DMS79 treated with DMSO at 0.1 percent for 48 hours (cell line): Measurements from ENCODE around the gene PMP22.
"Not testable (repeated sequence)": the region's sequence is repeated elsewhere in the genome, so short reads cannot be mapped to it uniquely, and the experiment has no call there.

ENCODE experiments used
- DNase-seq: peaks from one replicate; lab custom pipeline; 2025; lab: John Stamatoyannopoulos, UW

PMP22 gene

DNA sequence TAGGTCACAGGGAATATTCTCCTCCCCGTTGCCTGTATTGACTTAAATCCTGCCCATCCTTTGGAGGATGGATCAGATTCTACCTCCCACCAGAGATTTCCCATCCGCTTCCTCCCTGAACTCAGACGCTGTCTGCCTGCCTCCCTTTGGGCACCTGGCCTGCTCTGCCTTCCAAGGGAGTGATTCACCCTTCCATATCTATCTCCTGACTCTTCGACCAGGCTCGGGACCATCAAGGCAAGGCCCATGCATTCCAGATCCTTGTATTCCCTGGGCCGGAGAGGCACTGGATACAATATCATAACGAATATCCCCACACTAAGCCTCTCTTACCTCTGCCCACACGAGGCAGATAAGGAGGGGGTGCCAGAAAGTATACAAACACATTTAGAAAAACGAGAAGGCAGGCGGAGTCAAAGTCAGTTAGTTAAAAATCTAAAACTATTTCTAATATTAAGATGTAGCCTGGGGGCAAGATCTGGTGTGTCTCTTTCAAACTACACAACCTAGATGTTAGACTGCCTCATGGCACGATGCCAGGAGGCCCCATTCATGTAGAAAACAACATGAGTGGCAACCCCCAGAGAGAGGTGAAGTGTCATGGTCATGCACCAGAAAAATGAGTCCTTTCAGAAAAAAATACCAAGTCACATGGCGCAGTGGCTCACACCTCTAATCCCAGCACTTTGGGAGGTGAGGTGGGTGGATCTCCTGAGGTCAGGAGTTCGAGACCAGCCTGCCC is 9.2 kb downstream of the PMP22 start:
- DNase-seq = no peak

DNA sequence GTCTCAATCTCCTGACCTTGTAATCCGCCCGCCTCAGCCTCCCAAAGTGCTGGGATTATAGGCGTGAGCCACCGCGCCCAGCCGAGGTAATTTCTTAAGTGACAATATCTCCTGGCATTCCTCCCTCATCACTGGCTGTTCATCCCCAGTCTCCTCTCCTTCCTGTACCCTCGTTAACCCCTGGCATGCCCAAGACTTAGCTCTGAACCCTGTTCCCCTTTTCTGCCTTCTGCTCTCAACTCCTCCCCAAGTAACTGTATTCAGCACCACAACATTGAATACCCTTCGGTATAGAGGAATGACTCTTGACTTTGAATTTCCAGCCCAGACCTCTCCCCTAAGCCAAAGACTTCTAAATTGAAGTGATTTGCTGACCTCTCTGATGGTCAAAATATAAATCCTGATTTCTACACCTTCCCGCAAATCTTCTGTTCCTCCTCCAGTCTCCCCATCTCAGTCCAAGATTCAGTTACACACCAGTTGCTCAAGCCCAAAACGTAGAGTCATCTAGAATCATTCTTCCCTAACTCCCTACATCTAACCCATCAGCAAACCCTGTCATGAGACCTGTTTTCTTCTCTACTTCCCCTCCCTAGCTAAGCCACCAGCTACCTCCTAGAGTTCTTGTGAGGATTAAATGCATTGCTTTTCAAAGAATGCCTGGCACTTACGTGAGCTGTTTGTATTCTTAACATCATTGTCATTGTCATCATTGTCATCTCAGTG is 14.8 kb downstream of the PMP22 start:
- no peak for DNase-seq

- DNase-seq = no peak
These were observed 15.6 kb downstream of the PMP22 start for GRCh38 chr17:15249487-15249886.

DNA sequence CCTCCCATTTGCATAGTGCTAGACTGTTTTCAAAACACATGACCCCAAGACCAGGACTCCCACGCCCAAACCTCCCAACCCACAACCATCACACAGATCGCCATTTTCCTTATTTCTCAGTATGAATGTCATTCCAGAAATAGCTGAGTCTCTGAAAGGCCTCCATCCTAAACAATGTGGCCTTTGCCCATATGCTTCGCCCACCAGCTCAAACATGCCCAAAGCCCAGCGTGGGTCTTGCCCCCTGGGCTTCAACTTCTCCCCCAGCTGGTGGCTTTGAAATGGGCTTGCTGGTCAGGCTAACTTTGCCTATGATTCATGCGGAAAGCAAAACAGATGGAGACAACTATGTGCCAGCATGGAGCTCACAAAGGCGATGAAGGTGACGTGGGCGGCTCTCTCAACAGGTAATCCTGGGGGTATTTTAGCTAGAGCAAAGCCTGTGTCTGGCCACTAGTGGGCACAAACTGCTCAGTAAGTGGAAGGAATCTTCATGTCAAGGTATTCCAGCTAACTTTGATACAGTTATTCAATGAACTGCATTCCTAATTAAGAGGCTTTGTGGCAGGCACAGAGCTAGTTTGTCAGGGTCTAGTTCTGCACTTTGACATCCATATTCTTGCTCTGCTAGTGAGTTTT is 17.1 kb downstream of the PMP22 start:
- no peak for DNase-seq

- DNase-seq = no peak
These were observed 20.1 kb downstream of the PMP22 start for GRCh38 chr17:15245054-15245453.

GRCh38 chr17:15240644-15241043 is 24.5 kb downstream of the PMP22 start:
- no peak for DNase-seq

- no peak for DNase-seq
These were observed 25.6 kb downstream of the PMP22 start for GRCh38 chr17:15239491-15239890.

DNA sequence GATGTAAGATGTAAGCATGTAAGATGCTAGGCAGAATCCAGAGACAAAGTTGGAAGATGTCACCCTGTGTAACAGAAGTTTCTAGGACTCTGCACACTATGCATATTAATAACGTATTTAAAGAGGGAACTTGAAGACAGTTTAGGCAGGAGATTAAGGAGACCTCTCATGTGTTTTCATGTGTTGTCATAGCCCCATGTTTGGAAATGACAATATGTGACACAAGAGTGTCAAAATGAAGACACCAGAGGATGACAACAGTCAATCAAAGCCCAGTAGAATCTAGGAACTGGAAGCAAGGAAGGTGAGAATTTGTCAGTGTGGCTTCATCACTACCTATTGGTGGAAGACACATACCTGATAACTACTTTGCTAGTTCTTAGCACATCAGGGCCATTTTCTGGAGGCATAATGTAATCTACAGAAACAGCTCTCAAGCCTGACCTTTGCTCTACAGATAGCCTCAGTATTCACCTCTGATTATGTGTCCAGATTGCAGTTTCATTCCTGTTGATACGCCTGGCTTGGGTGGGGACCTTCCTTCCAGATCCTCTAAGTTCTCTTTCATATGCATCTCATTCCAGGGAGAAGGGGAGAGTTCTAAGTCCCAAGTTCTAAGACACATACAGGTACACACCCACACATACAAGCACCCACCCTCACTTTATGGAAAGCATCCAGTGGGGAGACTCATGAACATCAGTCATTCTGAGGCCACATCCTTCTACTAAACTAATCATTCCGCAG is 26.3 kb downstream of the PMP22 start:
- DNase-seq = no peak

DNA sequence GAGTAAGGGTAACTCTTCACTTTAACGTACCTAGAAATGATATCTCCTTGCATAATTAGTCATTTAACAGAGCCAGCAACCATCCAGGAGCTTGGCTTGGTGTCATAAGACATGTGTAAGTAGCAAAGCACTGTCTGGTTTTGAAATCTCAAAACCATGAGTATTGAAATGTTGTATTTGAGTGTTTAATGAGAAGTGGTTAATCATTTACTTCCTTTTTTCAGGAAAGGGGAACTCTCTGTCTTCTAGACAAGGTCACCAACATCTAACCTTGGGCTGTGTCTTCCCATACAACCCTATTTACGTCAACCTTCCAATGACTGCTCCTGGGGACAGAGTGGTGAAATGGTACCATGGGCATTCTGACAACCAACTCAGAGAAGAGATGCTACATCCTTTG is 27.1 kb downstream of the PMP22 start:
- no peak for DNase-seq

DNA sequence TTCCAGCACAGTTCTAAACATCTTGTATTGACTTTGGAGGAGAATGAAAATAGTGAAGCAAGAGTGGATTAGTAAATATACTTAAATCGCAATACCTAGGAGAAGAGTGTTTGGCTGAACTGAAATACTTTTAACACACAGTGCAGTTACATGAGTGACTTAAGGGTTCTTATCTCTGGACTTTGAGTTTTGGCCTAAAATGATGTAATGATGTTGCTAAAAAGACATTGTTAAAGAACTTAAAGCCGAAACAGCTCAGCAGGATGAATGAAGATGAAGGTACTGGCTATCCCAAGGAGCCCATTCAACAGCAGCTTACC is 28.1 kb downstream of the PMP22 start:
- DNase-seq = no peak

DNA sequence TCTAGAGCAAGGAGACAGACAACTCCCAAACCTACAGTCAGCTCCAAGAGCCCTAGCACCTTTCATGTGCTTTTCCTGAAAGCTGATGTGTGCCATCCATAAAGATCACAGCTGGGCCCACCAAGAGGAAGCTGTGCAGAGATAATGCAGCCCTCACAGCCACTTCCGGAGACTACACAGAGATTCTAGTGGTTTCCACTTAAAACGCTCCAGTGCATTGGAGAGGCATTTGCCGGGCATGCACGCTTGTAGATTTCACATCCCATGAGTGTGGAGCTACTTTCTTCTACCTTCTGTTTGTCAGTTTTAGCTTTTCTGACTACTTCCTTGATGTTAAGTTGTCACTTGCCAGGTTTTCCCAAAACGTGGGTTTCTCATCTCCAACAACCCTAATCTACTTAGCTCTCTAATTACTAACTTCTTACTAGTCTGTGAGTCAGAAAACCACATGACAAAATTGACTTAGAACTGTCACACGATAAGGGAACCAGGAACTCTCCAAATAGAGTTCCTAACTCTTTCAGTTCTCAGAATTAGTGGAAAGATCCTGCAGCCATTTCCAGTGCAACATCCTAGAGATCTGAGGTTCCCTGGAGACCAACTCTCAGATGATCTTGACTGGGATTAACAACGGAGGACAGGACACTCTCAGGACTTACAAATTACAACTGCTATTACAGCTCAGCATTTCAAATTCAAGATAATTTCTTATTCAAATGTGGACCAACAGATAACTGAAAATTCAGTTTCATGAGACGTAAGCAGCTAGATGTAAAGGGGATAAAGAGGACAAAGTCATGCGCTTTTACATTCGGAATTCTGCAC is 28.6 kb downstream of the PMP22 start:
- DNase-seq = no peak

DNA sequence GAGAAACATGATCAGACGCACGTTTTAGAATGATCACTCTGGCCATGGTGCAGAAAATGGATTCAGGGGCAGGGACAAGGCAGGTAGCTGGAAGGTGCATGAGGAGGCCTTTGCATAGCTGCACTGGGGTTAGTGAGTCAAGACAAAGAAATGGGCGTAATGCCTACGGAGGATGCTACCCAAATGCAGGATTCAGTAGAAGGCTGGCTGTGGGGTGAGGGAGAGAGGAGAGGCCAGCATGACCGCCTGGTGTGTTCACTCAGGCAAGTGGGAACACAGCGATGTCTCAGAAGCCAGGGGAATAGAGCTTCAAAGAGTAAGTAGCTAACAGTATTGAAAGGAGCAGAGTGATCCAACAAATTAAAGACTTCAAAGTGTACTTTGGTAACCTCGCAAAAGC is 31.2 kb downstream of the PMP22 start:
- DNase-seq = no peak

GRCh38 chr17:15233022-15233805 is 31.9 kb downstream of the PMP22 start:
- DNase-seq = no peak

DNA sequence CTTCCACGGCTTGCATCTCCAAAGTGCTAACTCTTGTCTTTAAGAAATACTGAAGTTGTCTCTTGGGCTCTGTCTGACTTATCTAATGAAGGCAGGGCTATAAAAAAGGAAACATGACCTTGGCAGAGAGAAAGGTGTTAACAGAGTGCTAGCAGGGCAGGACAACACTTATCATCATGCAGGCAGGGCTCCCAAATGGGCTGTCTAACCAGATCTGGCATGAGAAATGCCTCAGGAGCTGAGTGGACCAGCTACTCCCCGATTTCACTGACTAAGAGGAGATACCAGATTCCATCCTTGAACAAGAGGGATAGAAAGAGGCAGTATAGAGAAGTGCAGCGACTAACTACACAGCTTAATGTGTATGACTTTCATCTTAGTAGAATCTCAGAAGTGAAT is 32.6 kb downstream of the PMP22 start:
- DNase-seq = no peak

- no peak for DNase-seq
These were observed 33.1 kb downstream of the PMP22 start for GRCh38 chr17:15231851-15232516.

DNA sequence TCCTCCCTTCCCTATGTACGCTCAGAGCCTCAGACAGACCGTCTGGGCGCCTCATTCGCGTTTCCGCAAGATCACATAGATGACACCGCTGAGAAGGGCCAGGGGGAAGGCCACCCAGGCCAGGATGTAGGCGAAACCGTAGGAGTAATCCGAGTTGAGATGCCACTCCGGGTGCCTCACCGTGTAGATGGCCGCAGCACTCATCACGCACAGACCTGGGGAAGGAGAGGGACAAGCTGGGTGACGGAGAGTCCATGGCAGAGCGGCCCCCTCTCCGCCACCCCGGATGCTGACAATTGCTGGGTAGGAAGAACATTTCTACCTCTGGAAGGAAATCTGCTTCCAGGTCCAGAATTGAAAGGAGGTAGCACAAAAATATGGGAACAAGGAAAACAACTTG is 34.3 kb downstream of the PMP22 start:
- DNase-seq = no peak

- DNase-seq = not testable (repeated sequence)
These were observed 43.3 kb downstream of the PMP22 start for GRCh38 chr17:15221827-15222226.

GRCh38 chr17:15220785-15221184 is 44.3 kb downstream of the PMP22 start:
- DNase-seq = no peak

DNA sequence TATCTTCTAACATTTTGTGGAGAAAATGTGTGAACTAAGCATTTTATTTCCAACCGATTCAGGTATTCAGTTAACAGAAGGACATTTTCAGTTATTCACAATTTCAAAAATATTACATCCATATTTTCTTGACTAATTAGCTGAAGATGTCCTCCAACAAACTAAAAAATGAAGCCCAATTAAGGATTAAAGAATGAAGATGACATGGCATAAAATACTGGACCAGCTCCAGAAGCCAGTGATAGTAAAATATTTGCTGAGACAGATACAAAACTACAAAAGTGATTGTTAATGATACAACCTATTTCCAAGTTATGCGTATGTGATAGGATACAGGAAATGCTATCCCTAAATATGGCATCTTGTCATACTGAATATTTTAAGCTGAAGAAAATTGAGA is 48.6 kb downstream of the PMP22 start:
- DNase-seq = no peak

- DNase-seq = no peak
These were observed 51.6 kb downstream of the PMP22 start for GRCh38 chr17:15213381-15214087.
